PC-3 (cell line): Measurements from ENCODE around the gene SLC12A9. TPM values are rescaled to one million over a fixed set of nuclear protein-coding genes. Genes with fewer than 3 reads are reported as not detected.
A peak's percentile ranks its signal among the peaks of the same experiment; 100 is the strongest.

Experiments
- ATAC-seq: fragments of 200-7000 bp; cut with Tn5 transposase; 2 replicates; pipeline ENCODE4 v1.9.1; 2020; ENCODE audit warnings: mild to moderate bottlenecking, moderate library complexity
- BruUV-seq: library from RNA; stranded (reverse); fragments of 400-500 nt; replicated peaks from 2 replicates; lab custom pipeline; 2021; lab: Mats Ljungman, UMichigan
- CTCF ChIA-PET: fragments of 300-600 bp; sonication (Branson Sonifier 250); formaldehyde crosslinking; loops from one replicate; lab custom pipeline; 2022; ENCODE audit warnings: antibody characterized with exemption; lab: Charles Lee
- POLR2A ChIA-PET: fragments of 300-600 bp; sonication (Branson Sonifier 250); formaldehyde crosslinking; loops from one replicate; lab custom pipeline; 2022; ENCODE audit warnings: antibody characterized with exemption; ENCODE audit not compliant: unreplicated experiment; lab: Charles Lee
- DNase-seq: peaks from one replicate; pipeline ENCODE4 v3.0.0-alpha.2; 2015
- H2AFZ ChIP-seq: fragments of 300-600 bp; sonication (generic); 2 replicates; pipeline ENCODE4 v1.6.0; 2016; ENCODE audit warnings: antibody characterized with exemption, low read length
- H3F3A ChIP-seq: fragments of 300-600 bp; sonication (generic); one replicate; pipeline ENCODE4 v1.6.0; 2017; ENCODE audit warnings: antibody characterized with exemption, low read length, control low read depth, mild to moderate bottlenecking; ENCODE audit not compliant: unreplicated experiment
- H3K27ac ChIP-seq: fragments of 300-600 bp; sonication (generic); 2 replicates; pipeline ENCODE4 v1.5.1; 2016; ENCODE audit warnings: mild to moderate bottlenecking, low read length
- H3K27me3 ChIP-seq: fragments of 300-600 bp; sonication (generic); 2 replicates; pipeline ENCODE4 v1.6.1; 2016; ENCODE audit warnings: low read length, mixed read lengths
- H3K36me3 ChIP-seq: fragments of 300-600 bp; sonication (generic); 2 replicates; pipeline ENCODE4 v1.6.1; 2016; ENCODE audit warnings: low read depth, mixed run types, low read length, mixed read lengths
- H3K4me1 ChIP-seq: fragments of 300-600 bp; sonication (generic); 2 replicates; pipeline ENCODE4 v1.5.1; 2016; ENCODE audit warnings: low read length; ENCODE audit not compliant: insufficient read depth
- H3K4me2 ChIP-seq: fragments of 300-600 bp; sonication (generic); 2 replicates; pipeline ENCODE4 v1.6.0; 2016; ENCODE audit warnings: low read length
- H3K4me3 ChIP-seq: fragments of 300-600 bp; sonication (generic); 2 replicates; pipeline ENCODE4 v1.5.1; 2016; ENCODE audit warnings: mild to moderate bottlenecking, low read length, mixed read lengths
- H3K79me2 ChIP-seq: fragments of 300-600 bp; sonication (generic); 2 replicates; pipeline ENCODE4 v1.6.1; 2017; ENCODE audit warnings: low read length, mixed read lengths
- H3K9ac ChIP-seq: fragments of 300-600 bp; sonication (generic); 2 replicates; pipeline ENCODE4 v1.6.0; 2016; ENCODE audit warnings: mild to moderate bottlenecking, low read length
- H3K9me2 ChIP-seq: fragments of 300-600 bp; sonication (generic); replicated peaks from 2 replicates; pipeline ENCODE4 v1.6.1; 2016; ENCODE audit warnings: mixed run types, low read length, mixed read lengths
- H3K9me3 ChIP-seq: fragments of 300-600 bp; sonication (generic); 2 replicates; pipeline ENCODE4 v1.6.1; 2016; ENCODE audit warnings: low read length, mixed read lengths
- H4K20me1 ChIP-seq: fragments of 300-600 bp; sonication (generic); 2 replicates; pipeline ENCODE4 v1.6.1; 2016; ENCODE audit warnings: low read length, mixed read lengths
- CTCF ChIP-seq: fragments of 300-600 bp; sonication (generic); conservative IDR thresholded peaks from 2 replicates; pipeline ENCODE4 v1.5.1; 2017; ENCODE audit warnings: antibody characterized with exemption, low read depth, mild to moderate bottlenecking, low read length
- EZH2 ChIP-seq: fragments of 300-600 bp; sonication (generic); IDR thresholded peaks from one replicate; pipeline ENCODE4 v1.6.1; 2017; ENCODE audit warnings: antibody characterized with exemption, mild to moderate bottlenecking, low read length; ENCODE audit not compliant: unreplicated experiment
- EZH2phosphoT487 ChIP-seq: fragments of 300-600 bp; sonication (generic); IDR thresholded peaks from 2 replicates; pipeline ENCODE4 v1.6.1; 2018; ENCODE audit warnings: mild to moderate bottlenecking, antibody characterized with exemption, low read length, borderline replicate concordance
- intact Hi-C: fragments of 100-400 bp; cut with micrococcal nuclease; formaldehyde crosslinking; loops from 2 replicates; pipeline ENCODE4 v1.9.0; 2023
- total RNA-seq: library from RNA; depleted of rRNA; stranded (reverse); fragments of >200 nt; gene quantifications from 2 replicates; pipeline ENCODE4 v1.2.3, GENCODE V29; 2014

SLC12A9 gene
- total RNA-seq, 1 experiment from 2014 or later, result 31.2 TPM

GRCh38 chr7:100896732-100897608 is 44.5 kb downstream of the SLC12A9 start:
- Histone ChIP-seq H3K9ac (no peak overlapping the region), H3K9me3 (no peaks in the 10 kb centered on the region), H3K4me2 (no peak overlapping the region), H3K27ac (no peak overlapping the region), H2AFZ (no peak overlapping the region), H3K79me2 (no peaks in the 10 kb centered on the region), H3K27me3 (peaks cover 17% of the 10 kb centered on the region), H3K4me3 (no peak overlapping the region), H3K36me3 (no peaks in the 10 kb centered on the region), H3K4me1 (peaks cover 4% of the 10 kb centered on the region; the same call in 1 of the 2 replicates), H3K9me2 (no peaks in the 10 kb centered on the region), H3F3A (no peaks in the 10 kb centered on the region), H4K20me1 (no peaks in the 10 kb centered on the region)
- no TSS peak for BruUV-seq
- ATAC-seq (peak; percentile 51), DNase-seq (peak; percentile 37)
- intact Hi-C loops, result loop anchor here (1.0 to 10.0 kb wide), 4 partner anchors 70 to 238 kb away; partner anchors contain the start of gene MUC12
- ChIA-PET CTCF (no interaction called here), POLR2A (no interaction called here)
- peak; percentile 83 for TF ChIP-seq CTCF
- no peak for TF ChIP-seq EZH2phosphoT487
- TF ChIP-seq EZH2, result no peak

- TF ChIP-seq EZH2, result no peak
- no peak for TF ChIP-seq EZH2phosphoT487
- TF ChIP-seq CTCF, result no peak
- TSS peak; percentile 14 for BruUV-seq
- POLR2A ChIA-PET, result no interaction called here
Observed at GRCh38 chr7:100897772-100898454, 45.4 kb downstream of the SLC12A9 start.

More at GRCh38 chr7:100897772-100898454, 45.4 kb downstream of the SLC12A9 start:
- no peak overlapping the region for H3K4me2 ChIP-seq
- H3K4me3 ChIP-seq, result no peak overlapping the region
- H3K9me3 ChIP-seq, result no peaks in the 10 kb centered on the region
- intact Hi-C loops, result loop anchor here (1.0 to 10.0 kb wide), 4 partner anchors 69 to 237 kb away; partner anchors contain the start of gene MUC12
- no peaks in the 10 kb centered on the region for H3K9me2 ChIP-seq
- DNase-seq (no peak), ATAC-seq (no peak)
- no peak overlapping the region for H3K9ac ChIP-seq
- no peaks in the 10 kb centered on the region for H3F3A ChIP-seq
- CTCF ChIA-PET, result no interaction called here
- H3K27me3 ChIP-seq, result peaks cover 17% of the 10 kb centered on the region
- H2AFZ ChIP-seq, result no peak overlapping the region
- no peaks in the 10 kb centered on the region for H3K79me2 ChIP-seq
- no peaks in the 10 kb centered on the region for H3K36me3 ChIP-seq
- H4K20me1 ChIP-seq, result no peaks in the 10 kb centered on the region
- peaks cover 4% of the 10 kb centered on the region; the same call in 1 of the 2 replicates for H3K4me1 ChIP-seq
- no peak overlapping the region for H3K27ac ChIP-seq
